Germinal center (tissue), 1 donor: ENCODE results near the gene ZDHHC24.
"Not testable (repeated sequence)": the region's sequence is repeated elsewhere in the genome, so short reads cannot be mapped to it uniquely, and the experiment has no call there.

Experiments used
- DNase-seq: peaks from one replicate; pipeline ENCODE4 v3.0.0; 2012; ENCODE audit warnings: mixed read lengths, low spot score

Gene ZDHHC24

GRCh38 chr11:66544952-66545351 lies 896 bp downstream of the ZDHHC24 start:
- DNase-seq = not testable (repeated sequence)

- peak; percentile 74 for DNase-seq
These were observed 2.4 kb downstream of the ZDHHC24 start for GRCh38 chr11:66543263-66544107.

GRCh38 chr11:66542362-66542761 lies 3.5 kb downstream of the ZDHHC24 start:
- no peak for DNase-seq

GRCh38 chr11:66541892-66542291 lies 4.0 kb downstream of the ZDHHC24 start:
- no peak for DNase-seq

GRCh38 chr11:66540598-66540997 lies 5.2 kb downstream of the ZDHHC24 start:
- not testable (repeated sequence) for DNase-seq

GRCh38 chr11:66539870-66540213 lies 6.0 kb downstream of the ZDHHC24 start:
- no peak for DNase-seq

GRCh38 chr11:66539170-66539869 lies 6.5 kb downstream of the ZDHHC24 start:
- DNase-seq = no peak

GRCh38 chr11:66532784-66533183 lies 13.1 kb downstream of the ZDHHC24 start:
- no peak for DNase-seq

GRCh38 chr11:66531841-66532240 lies 14.0 kb downstream of the ZDHHC24 start:
- no peak for DNase-seq

- DNase-seq = no peak
These were observed 14.7 kb downstream of the ZDHHC24 start for GRCh38 chr11:66530927-66531709.

- DNase-seq = no peak
These were observed 16.2 kb downstream of the ZDHHC24 start for GRCh38 chr11:66529655-66530054.

- DNase-seq = no peak
These were observed 16.8 kb downstream of the ZDHHC24 start for GRCh38 chr11:66529069-66529468.

GRCh38 chr11:66524304-66525040 lies 21.4 kb downstream of the ZDHHC24 start:
- no peak for DNase-seq

GRCh38 chr11:66523611-66524010 lies 22.2 kb downstream of the ZDHHC24 start:
- DNase-seq = no peak

- no peak for DNase-seq
These were observed 34.9 kb downstream of the ZDHHC24 start for GRCh38 chr11:66510990-66511339.

- DNase-seq = peak; percentile 86
These were observed 35.4 kb downstream of the ZDHHC24 start, which contains the start of gene BBS1 for GRCh38 chr11:66510271-66510989. Gene BBS1 (plus strand): TSS chr11:66510635. CDS start chr11:66510660, 25 bp downstream.

- DNase-seq = no peak
These were observed 36.7 kb downstream of the ZDHHC24 start for GRCh38 chr11:66509131-66509561.

- no peak for DNase-seq
These were observed 40.5 kb downstream of the ZDHHC24 start for GRCh38 chr11:66505276-66505816.

GRCh38 chr11:66498506-66498905 lies 47.3 kb downstream of the ZDHHC24 start:
- DNase-seq = no peak

- no peak for DNase-seq
These were observed 48.6 kb downstream of the ZDHHC24 start for GRCh38 chr11:66497206-66497605.

GRCh38 chr11:66495401-66495854 lies 50.4 kb downstream of the ZDHHC24 start:
- DNase-seq = no peak
